Transverse colon (tissue), 3 donors: ENCODE data around the gene GPR26.

Source experiments
- POLR2A ChIP-seq: fragments of 450-650 bp; IDR thresholded peaks from one replicate; pipeline ENCODE4 v1.6.1; 2016; ENCODE audit warnings: antibody characterized with exemption, mild to moderate bottlenecking, moderate library complexity
- TF ChIP-seq, protein P1 (sequence below), 5 experiments: fragments of 200-600 bp in 3 of 5; fragments of 450-650 bp in 2 of 5; sonication (generic) in 3 of 5; IDR thresholded peaks; 1 replicate in 2 of 5; 2 replicates in 3 of 5; pipeline ENCODE4 v1.5.1; 2016 to 2017; ENCODE audit warnings: antibody characterized with exemption in 5 of 5, inconsistent platforms in 3 of 5, mild to moderate bottlenecking in 2 of 5, moderate library complexity in 1 of 5

- TF ChIP-seq, protein P1, sequence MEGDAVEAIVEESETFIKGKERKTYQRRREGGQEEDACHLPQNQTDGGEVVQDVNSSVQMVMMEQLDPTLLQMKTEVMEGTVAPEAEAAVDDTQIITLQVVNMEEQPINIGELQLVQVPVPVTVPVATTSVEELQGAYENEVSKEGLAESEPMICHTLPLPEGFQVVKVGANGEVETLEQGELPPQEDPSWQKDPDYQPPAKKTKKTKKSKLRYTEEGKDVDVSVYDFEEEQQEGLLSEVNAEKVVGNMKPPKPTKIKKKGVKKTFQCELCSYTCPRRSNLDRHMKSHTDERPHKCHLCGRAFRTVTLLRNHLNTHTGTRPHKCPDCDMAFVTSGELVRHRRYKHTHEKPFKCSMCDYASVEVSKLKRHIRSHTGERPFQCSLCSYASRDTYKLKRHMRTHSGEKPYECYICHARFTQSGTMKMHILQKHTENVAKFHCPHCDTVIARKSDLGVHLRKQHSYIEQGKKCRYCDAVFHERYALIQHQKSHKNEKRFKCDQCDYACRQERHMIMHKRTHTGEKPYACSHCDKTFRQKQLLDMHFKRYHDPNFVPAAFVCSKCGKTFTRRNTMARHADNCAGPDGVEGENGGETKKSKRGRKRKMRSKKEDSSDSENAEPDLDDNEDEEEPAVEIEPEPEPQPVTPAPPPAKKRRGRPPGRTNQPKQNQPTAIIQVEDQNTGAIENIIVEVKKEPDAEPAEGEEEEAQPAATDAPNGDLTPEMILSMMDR (IDR thresholded peaks at IDR 0.05): no peak
- no peak for TF ChIP-seq POLR2A
Measured at GRCh38 chr10:123677556-123677955, 11.4 kb downstream of the GPR26 start.
